ENCODE data around the gene B9D1.

B9D1 gene

DNA sequence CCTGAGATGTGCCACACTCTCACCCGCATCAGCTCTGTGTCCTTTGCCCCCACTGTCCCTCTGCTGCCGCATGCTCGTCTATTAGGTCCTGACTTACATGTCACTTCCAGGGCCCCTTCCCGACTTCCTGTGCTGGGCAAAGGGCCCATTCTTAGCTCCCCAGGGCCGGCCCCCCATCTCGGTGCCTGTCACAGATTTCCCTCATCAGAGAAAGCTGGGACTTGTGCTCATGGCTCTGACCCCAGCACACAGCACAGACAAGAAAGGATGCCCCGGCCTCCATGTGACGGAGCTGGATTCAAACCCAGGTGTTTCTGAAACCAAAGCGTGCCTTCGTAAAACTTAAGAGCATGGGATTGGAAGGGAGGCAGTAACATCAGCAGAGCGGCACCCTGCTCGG lies 9.9 kb upstream of the B9D1 start:
- H3K27me3 ChIP-seq, result peaks cover 0 to 41% (median 0%) of the 10 kb centered on the region in 11 experiments; a peak in 7 of 22 replicates
- peaks cover 17 to 47% (median 30%) of the 10 kb centered on the region in 11 experiments; a peak in 18 of 22 replicates for H4K20me1 ChIP-seq
- no peak for TF ChIP-seq Cebpa-rat (IDR thresholded peaks at IDR 0.05)
- no peaks in the 10 kb centered on the region for H3K36me3 ChIP-seq
- H3K4me1 ChIP-seq, result peaks cover 46 to 77% (median 59%) of the 10 kb centered on the region in 10 experiments
- no peak overlapping the region; a peak in 2 of 20 replicates for H3K4me3 ChIP-seq
- H3K9me3 ChIP-seq (replicated peaks in 1 of 11), result no peaks in the 10 kb centered on the region
- peak overlapping the region; percentile 77 to 97 (median 87); a peak in 21 of 22 replicates for H3K4me2 ChIP-seq
- H3K9ac ChIP-seq, result no peak overlapping the region
- no peak overlapping the region for H3K27ac ChIP-seq

DNA sequence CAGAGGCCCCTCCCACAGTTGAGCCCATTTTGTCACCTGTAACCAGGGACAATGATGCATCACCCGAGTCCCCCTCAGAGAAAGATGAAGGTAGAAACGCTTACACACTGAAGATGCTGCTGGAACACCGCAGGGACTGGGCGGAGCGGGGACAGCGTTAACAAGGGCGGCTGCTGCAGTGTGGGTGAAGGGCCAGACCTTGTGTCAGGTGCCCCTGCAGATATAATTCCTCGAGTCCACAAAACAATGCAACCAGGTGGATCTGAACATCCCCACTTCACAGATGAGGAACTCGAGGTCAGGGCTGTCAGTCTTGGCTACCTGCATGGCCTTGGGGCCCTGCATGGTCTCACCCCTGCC lies 9.5 kb upstream of the B9D1 start:
- Histone ChIP-seq H3K4me3 (no peak overlapping the region; a peak in 2 of 20 replicates), H3K9me3 (replicated peaks in 1 of 11) (no peaks in the 10 kb centered on the region), H3K27ac (no peak overlapping the region), H3K27me3 (peaks cover 0 to 44% (median 0%) of the 10 kb centered on the region in 11 experiments; a peak in 7 of 22 replicates), H4K20me1 (peaks cover 17 to 47% (median 30%) of the 10 kb centered on the region in 11 experiments; a peak in 18 of 22 replicates), H3K9ac (no peak overlapping the region), H3K4me1 (peaks cover 43 to 74% (median 56%) of the 10 kb centered on the region in 10 experiments), H3K4me2 (peak overlapping the region; percentile 77 to 97 (median 87)), H3K36me3 (no peaks in the 10 kb centered on the region)
- no peak for TF ChIP-seq Cebpa-rat (IDR thresholded peaks at IDR 0.05)

DNA sequence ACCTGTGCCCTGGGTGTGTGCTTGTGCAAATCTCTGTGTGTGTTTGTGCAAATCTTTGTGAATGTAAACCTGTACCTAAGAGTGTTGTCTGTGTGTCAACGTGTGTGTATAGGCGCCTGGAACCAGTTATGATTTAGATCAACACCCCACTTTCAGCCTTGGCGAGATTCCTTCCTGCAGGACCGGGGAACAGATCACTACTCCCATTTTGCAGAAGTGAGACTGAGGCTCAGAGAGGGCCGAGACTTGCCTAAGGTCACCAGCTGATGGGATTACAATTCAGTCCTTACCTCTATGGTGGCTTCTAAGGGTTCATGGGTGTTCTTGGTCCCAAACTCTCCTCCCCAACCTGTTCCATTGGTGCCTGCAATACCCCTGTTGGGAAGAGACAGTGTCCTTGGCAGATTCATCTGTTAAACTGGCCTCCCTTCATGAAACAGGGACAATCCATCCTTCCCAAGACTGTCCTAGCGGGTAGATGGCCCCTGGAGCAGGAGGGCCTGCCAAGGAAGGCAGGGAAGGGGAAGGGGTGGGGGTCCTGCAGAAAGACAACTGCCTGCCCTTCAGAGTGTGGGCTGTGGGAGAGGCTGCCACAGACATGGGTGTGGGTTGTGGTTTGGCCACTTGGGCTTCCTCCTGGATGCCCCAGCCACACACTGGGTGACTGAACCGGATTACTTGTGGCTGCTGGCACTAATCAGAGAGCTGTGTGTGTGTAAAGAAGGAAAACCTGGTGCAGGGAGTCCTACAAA lies 8.9 kb upstream of the B9D1 start:
- Histone ChIP-seq H4K20me1 (peaks cover 17 to 47% (median 30%) of the 10 kb centered on the region in 11 experiments; a peak in 18 of 22 replicates), H3K4me3 (peak overlapping the region in 2 of 10 experiments; percentile 14 to 40; a peak in 1 of 20 replicates), H3K27ac (no peak overlapping the region; a peak in 1 of 22 replicates), H3K9me3 (replicated peaks in 1 of 11) (no peaks in the 10 kb centered on the region), H3K27me3 (peaks cover 0 to 49% (median 0%) of the 10 kb centered on the region in 11 experiments; a peak in 7 of 22 replicates), H3K4me2 (peak overlapping the region; percentile 77 to 97 (median 87)), H3K4me1 (peaks cover 38 to 68% (median 50%) of the 10 kb centered on the region in 10 experiments), H3K9ac (peak overlapping the region in 2 of 11 experiments; percentile 3 to 53; a peak in 1 of 22 replicates), H3K36me3 (no peaks in the 10 kb centered on the region)
- no peak for TF ChIP-seq Cebpa-rat (IDR thresholded peaks at IDR 0.05)

DNA sequence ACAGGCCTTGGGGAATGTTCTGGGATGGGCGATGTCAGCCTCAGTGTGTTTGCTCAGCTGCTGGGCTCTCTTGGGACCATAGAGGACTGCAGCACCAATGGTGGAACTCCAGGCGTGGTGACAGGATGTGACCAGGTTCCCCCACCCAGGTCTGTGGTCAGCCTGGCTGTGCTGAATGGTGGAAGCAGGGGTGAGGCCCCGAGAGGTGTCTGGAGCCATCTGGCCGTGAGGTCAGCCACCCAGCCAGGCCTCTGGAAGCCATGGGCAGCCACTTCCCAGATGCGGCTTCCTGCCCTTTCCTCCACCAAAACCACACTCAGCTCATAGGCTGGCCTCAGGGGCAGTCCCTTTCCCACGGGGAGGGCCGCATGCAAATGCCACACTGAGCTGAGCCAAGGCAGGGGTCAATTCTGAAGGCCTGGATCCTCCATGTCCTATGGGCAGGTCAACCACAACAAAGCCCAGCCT lies 8.0 kb upstream of the B9D1 start:
- H4K20me1 ChIP-seq, result peaks cover 18 to 52% (median 32%) of the 10 kb centered on the region in 11 experiments; a peak in 18 of 22 replicates
- peak overlapping the region in 10 of 11 experiments; percentile 40 to 74 (median 56); a peak in 17 of 22 replicates for H3K27ac ChIP-seq
- H3K4me2 ChIP-seq, result peak overlapping the region; percentile 77 to 97 (median 87)
- peaks cover 38 to 64% (median 49%) of the 10 kb centered on the region in 10 experiments for H3K4me1 ChIP-seq
- no peak for TF ChIP-seq Cebpa-rat (IDR thresholded peaks at IDR 0.05)
- H3K9me3 ChIP-seq (replicated peaks in 1 of 11), result no peaks in the 10 kb centered on the region
- H3K27me3 ChIP-seq, result peaks cover 0 to 58% (median 1%) of the 10 kb centered on the region in 11 experiments; a peak in 8 of 22 replicates
- H3K9ac ChIP-seq, result peak overlapping the region in 9 of 11 experiments; percentile 3 to 54 (median 46); a peak in 14 of 22 replicates
- peak overlapping the region in 6 of 10 experiments; percentile 12 to 44 (median 18); a peak in 8 of 20 replicates for H3K4me3 ChIP-seq
- H3K36me3 ChIP-seq, result no peaks in the 10 kb centered on the region

DNA sequence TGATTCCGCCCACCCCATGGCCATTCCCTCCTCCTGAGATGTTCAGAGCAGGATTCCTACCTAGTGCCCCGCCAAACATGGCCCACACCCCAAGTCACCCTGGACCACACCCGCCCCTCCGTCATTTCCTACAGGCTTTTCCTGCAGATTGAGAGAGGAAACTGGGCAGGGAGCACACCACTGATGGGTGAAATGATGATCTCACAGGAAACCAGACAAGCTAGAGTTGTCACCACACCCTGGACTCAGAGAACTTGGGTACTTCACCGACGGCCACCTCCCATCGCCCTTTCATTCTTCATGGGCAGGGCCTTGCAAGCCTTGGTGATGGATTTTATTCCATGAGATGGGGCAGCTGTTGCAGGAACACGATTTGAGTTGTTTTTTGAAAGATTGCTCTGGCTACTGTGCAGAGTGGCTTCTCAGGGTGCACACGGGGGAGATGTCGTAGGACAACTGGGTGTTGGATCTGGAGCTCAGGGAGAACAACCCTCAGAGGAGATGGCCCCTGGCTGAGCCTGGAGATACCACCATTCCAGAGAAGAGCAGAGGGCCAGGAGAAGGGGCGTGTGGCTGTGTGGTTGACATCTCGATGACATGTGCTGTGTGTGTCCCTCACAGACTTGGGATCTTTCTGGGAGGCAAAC lies 7.4 kb upstream of the B9D1 start:
- H3K9ac ChIP-seq, result peak overlapping the region in 9 of 11 experiments; percentile 3 to 54 (median 46); a peak in 14 of 22 replicates
- peaks cover 38 to 64% (median 49%) of the 10 kb centered on the region in 10 experiments for H3K4me1 ChIP-seq
- H3K27me3 ChIP-seq, result peaks cover 0 to 64% (median 6%) of the 10 kb centered on the region in 11 experiments; a peak in 10 of 22 replicates
- H4K20me1 ChIP-seq, result peaks cover 21 to 57% (median 32%) of the 10 kb centered on the region in 11 experiments; a peak in 18 of 22 replicates
- H3K4me3 ChIP-seq, result peak overlapping the region in 6 of 10 experiments; percentile 12 to 44 (median 18); a peak in 9 of 20 replicates
- no peaks in the 10 kb centered on the region for H3K36me3 ChIP-seq
- H3K9me3 ChIP-seq (replicated peaks in 1 of 11), result no peaks in the 10 kb centered on the region
- H3K4me2 ChIP-seq, result peak overlapping the region; percentile 77 to 97 (median 87)
- TF ChIP-seq Cebpa-rat (IDR thresholded peaks at IDR 0.05), result no peak
- peak overlapping the region in 10 of 11 experiments; percentile 40 to 74 (median 56); a peak in 17 of 22 replicates for H3K27ac ChIP-seq

DNA sequence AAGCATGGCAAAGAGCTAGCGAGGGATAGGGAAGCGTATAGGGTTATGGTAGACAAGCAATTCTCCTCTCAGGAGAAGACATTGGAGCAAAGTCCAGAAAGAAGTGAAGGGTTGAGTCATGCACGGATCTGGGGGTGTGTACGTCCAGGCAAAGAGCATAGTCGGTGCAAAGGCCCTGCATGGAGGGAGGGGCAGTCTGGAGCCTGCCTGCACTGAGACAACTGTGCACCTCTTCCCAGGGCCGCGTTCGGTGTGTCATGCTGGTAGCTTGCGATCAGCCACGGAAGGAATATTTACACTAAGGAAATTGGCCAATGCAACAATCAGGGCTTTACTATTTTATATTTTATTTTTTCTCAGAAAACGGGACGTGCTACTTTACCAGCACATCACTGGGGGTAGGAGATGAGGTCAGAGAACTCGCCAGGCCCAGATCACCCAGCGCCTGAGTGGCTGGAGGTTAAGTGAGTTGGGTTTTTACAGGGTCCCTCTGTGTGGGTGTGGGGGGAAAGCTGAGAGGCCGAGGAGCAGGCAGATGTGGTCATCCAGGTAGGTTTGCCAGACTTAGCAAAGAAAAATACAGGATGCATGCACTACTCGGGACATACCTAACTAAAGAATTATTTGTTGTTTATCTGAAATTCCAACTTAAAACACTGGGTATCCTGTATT lies 6.7 kb upstream of the B9D1 start:
- Histone ChIP-seq H3K36me3 (no peaks in the 10 kb centered on the region), H3K9ac (no peak overlapping the region), H3K27me3 (peaks cover 0 to 69% (median 12%) of the 10 kb centered on the region in 11 experiments; a peak in 11 of 22 replicates), H3K4me3 (no peak overlapping the region; a peak in 2 of 20 replicates), H3K4me1 (peaks cover 38 to 64% (median 49%) of the 10 kb centered on the region in 10 experiments), H3K9me3 (replicated peaks in 1 of 11) (no peaks in the 10 kb centered on the region), H3K4me2 (peak overlapping the region; percentile 77 to 97 (median 87)), H4K20me1 (peaks cover 21 to 64% (median 32%) of the 10 kb centered on the region in 11 experiments; a peak in 18 of 22 replicates), H3K27ac (peak overlapping the region in 5 of 11 experiments; percentile 5 to 73 (median 17); a peak in 6 of 22 replicates)
- TF ChIP-seq Cebpa-rat (IDR thresholded peaks at IDR 0.05), result no peak

DNA sequence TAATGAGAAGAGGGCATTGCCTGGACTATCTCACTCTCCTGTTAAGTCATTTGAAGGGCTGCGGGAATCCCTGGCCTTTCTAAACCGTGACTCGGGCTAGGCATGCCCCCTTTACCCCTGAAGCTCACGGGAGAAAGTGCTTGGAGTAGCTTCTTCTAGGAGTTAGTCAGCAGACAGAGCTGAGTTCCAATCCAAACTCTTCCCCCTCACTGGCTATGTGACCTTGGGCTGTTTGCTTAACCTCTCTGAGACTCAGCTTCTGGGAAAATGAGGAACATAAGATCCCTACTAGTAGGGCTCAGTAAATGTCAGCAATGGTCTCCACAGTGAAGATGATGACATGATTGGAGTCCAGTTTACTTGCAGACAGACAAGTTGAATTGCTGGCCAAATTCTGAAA lies 5.7 kb upstream of the B9D1 start:
- no peak for TF ChIP-seq Cebpa-rat (IDR thresholded peaks at IDR 0.05)
- Histone ChIP-seq H3K4me3 (no peak overlapping the region), H3K27me3 (peaks cover 0 to 73% (median 23%) of the 10 kb centered on the region in 11 experiments; a peak in 13 of 22 replicates), H3K9me3 (replicated peaks in 1 of 11) (no peaks in the 10 kb centered on the region), H3K4me1 (peaks cover 38 to 60% (median 49%) of the 10 kb centered on the region in 10 experiments), H4K20me1 (peaks cover 21 to 63% (median 32%) of the 10 kb centered on the region in 11 experiments; a peak in 18 of 22 replicates), H3K36me3 (no peaks in the 10 kb centered on the region), H3K27ac (no peak overlapping the region), H3K4me2 (peak overlapping the region in 4 of 11 experiments; percentile 77 to 94 (median 87); a peak in 8 of 22 replicates), H3K9ac (no peak overlapping the region)

DNA sequence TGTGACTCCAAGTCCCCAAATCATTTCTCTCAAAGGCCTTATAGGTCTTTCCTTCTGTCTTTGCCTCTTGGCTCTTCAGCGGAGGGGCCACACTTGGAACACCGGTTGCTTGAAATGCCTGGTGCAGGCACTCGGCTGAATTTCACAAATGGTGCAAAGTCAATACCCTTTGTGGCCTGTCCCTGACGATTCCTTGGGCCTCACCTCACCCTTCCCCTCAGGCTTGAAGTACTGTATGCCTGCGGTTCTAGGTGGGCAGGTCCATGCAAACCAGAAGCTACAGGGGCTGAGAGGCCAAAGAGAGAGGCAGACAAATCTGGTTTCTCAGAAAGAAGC lies 4.1 kb upstream of the B9D1 start:
- Histone ChIP-seq H4K20me1 (peaks cover 12 to 47% (median 21%) of the 10 kb centered on the region in 11 experiments; a peak in 17 of 22 replicates), H3K4me3 (no peak overlapping the region), H3K27me3 (peaks cover 0 to 70% (median 24%) of the 10 kb centered on the region in 11 experiments; a peak in 13 of 22 replicates), H3K36me3 (no peaks in the 10 kb centered on the region), H3K9me3 (replicated peaks in 1 of 11) (no peaks in the 10 kb centered on the region), H3K4me2 (no peak overlapping the region), H3K4me1 (peaks cover 33 to 56% (median 44%) of the 10 kb centered on the region in 10 experiments), H3K9ac (no peak overlapping the region), H3K27ac (no peak overlapping the region)
- no peak for TF ChIP-seq Cebpa-rat (IDR thresholded peaks at IDR 0.05)
